ENCODE data around the gene SLC35D3. TPM values are rescaled to one million over a fixed set of nuclear protein-coding genes. Genes with fewer than 3 reads are reported as not detected.
A peak's percentile ranks its signal among the peaks of the same experiment; 100 is the strongest.

Gene SLC35D3
- total RNA-seq, 4 donors from 2014 or later = 0.10 TPM; not detected in 3

GRCh38 chr6:136963259-136963658 is 41.2 kb downstream of the SLC35D3 start:
- 62 to 71% methylated on average over 2 of the region's 2 CpGs for WGBS, 2 donors

GRCh38 chr6:136964398-136964797 is 42.3 kb downstream of the SLC35D3 start:
- no peak overlapping the region for H3K4me3 ChIP-seq (ENCODE audit: low read depth, poor library complexity, severe bottlenecking)
- 79 to 92% methylated on average over 2 of the region's 2 CpGs for WGBS, 2 donors
- intact Hi-C loops (cut with DNase I; ENCODE audit: low total_unique reads) = no loop called here
- DNase-seq (ENCODE audit: low spot score in 2 of 2) = no peak
- TF ChIP-seq CTCF (IDR thresholded peaks at IDR 0.05) = no peak
- TF ChIP-seq POLR2A (IDR thresholded peaks at IDR 0.05) = no peak

More at GRCh38 chr6:136963259-136963658, 41.2 kb downstream of the SLC35D3 start:
- no peak for TF ChIP-seq POLR2A (IDR thresholded peaks at IDR 0.05)
- TF ChIP-seq CTCF (IDR thresholded peaks at IDR 0.05) = no peak
- no peak overlapping the region for H3K4me3 ChIP-seq (ENCODE audit: low read depth, poor library complexity, severe bottlenecking)
- intact Hi-C loops (cut with DNase I; ENCODE audit: low total_unique reads) = no loop called here
- DNase-seq (ENCODE audit: low spot score in 2 of 2) = no peak

- no peak overlapping the region for H3K4me3 ChIP-seq (ENCODE audit: low read depth, poor library complexity, severe bottlenecking)
- DNase-seq (ENCODE audit: low spot score in 2 of 2) = peak; percentile 68 to 91
- WGBS, 2 donors = 46 to 47% methylated on average over 19 of the region's 19 CpGs
- no peak for TF ChIP-seq CTCF (IDR thresholded peaks at IDR 0.05)
- no peak for TF ChIP-seq POLR2A (IDR thresholded peaks at IDR 0.05)
- intact Hi-C loops (cut with DNase I; ENCODE audit: low total_unique reads) = no loop called here
Measured at GRCh38 chr6:136967876-136968752, 46.0 kb downstream of the SLC35D3 start.

GRCh38 chr6:136968837-136969236 is 46.7 kb downstream of the SLC35D3 start:
- DNase-seq (ENCODE audit: low spot score in 2 of 2) = no peak
- TF ChIP-seq CTCF (IDR thresholded peaks at IDR 0.05) (no peak), POLR2A (IDR thresholded peaks at IDR 0.05) (no peak)
- H3K4me3 ChIP-seq (ENCODE audit: low read depth, poor library complexity, severe bottlenecking) = no peak overlapping the region
- intact Hi-C loops (cut with DNase I; ENCODE audit: low total_unique reads) = no loop called here
- WGBS, 2 donors = 63 to 74% methylated on average over 7 of the region's 7 CpGs

GRCh38 chr6:136969433-136969832 is 47.3 kb downstream of the SLC35D3 start:
- intact Hi-C loops (cut with DNase I; ENCODE audit: low total_unique reads) = no loop called here
- no peak for DNase-seq (ENCODE audit: low spot score in 2 of 2)
- 59 to 64% methylated on average over 5 of the region's 5 CpGs for WGBS, 2 donors
- TF ChIP-seq POLR2A (IDR thresholded peaks at IDR 0.05) (no peak), CTCF (IDR thresholded peaks at IDR 0.05) (no peak)
- no peak overlapping the region for H3K4me3 ChIP-seq (ENCODE audit: low read depth, poor library complexity, severe bottlenecking)
